Activated T-cell treated with anti-CD3 and anti-CD28 coated beads, Interleukin-2, amount 50 U/mL, for 1 hour (primary cell): ENCODE data around the gene C9orf43.

ENCODE experiments used
- DNase-seq: peaks from one replicate; pipeline ENCODE4 v3.0.0-alpha.2; 2020

C9orf43 gene

DNA sequence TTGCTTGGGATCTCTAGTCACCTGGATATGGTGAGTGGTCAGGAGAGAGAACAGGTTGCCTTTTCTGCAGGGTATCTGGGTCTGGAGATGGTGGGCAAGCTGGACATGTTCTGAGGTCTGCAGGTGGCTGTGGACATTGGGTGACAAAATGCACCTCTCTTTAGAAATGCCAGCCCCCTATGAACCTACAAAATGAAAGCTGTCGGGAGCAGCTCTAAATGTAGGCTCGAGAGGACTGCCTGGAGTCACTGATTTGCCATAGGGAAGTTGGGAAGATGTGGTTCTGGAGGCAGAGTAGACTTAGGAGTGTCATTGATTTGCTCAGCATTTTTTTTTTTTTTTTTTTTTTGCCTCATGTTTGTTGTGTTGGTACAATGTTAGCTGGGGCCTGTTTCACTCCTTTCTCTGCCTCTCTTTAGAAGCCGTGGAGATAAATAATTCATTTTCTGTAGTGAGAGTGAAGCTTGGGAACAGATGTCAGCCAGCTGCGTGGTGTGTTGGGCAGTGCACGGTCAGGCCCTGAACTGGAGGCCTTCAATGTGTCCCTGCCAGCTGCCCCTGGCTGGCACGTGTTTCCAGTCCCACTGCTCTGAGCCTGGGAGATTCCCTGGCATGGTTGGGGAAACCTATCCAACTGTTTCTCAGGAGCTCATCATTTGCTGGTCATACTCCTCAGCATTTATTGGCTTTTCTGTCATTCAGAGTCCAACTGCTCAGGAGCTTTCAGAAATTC is 58.3 kb downstream of the C9orf43 start:
- DNase-seq = no peak

- no peak for DNase-seq
These were observed 60.6 kb downstream of the C9orf43 start for GRCh38 chr9:113471143-113471542.

- no peak for DNase-seq
These were observed 61.0 kb downstream of the C9orf43 start for GRCh38 chr9:113471566-113471965.

DNA sequence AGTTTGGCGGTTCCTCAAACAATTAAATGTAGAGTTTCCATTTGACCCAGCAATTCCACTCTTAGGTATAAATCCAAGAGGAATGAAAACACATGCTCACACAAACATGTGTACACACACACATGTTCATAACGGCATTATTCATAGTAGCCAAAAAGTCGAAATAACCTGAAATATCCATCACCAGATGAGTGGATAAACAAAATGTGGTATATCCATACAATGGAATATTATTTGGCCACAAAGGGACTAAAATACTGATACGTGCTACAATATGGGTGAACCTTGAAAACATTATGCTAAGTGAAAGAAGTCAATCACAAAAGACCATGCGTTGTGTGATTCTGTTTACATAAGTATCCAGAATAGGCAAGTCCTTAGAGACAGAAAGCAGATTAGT is 61.7 kb downstream of the C9orf43 start:
- DNase-seq = no peak

DNA sequence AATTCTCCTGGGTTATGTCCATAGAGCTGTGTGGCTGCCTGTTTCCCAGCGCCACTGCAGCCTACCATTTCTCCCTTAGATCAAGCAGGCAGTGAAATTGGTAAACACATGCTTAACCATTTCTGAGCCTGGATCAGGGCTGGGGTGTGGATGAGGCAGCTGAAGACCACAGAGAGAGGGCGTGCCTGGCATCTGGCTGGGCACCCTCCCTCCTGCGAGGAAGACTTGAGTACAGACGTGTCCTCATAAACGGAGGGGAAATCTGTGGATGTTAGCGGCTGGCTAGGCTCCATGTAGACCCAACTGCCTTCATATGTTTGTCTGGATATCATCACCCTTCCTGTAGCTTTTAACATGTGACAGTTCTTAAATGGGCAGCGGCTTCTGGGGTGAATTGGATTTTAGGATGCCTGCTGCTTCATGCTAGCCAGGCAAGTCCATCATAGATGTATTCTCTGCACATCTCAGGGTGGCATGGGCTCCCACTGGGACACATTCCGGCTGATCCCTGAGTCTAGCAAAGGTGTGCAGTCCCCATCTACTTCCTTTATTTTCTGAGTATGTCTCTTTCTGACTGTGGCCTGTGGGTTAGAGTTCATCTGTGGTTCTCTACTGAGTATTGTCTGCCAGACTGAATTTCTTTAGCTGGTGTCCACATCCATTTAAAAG is 63.9 kb downstream of the C9orf43 start:
- DNase-seq = no peak

DNA sequence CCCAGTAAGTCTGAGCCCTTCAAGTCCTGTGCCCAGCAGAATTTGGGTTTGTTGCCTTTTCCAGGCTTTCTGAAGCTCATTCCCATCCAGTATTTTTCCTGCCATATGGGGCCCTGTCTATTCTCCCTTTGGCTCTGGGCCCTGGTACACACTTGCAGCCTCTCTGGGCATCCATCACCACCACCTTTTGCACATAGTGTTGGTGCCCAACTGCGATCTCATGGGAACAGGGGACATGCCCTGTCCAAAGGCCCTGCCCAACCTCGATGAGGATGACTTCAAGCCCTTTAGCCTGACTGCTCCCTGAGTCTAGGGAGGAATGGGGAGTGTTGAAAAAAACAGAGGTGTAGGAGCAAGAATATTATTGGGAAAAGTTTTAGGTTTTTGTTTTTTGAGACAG is 64.5 kb downstream of the C9orf43 start:
- no peak for DNase-seq

GRCh38 chr9:113475992-113476391 is 65.4 kb downstream of the C9orf43 start:
- DNase-seq = no peak

GRCh38 chr9:113476511-113476916 is 66.0 kb downstream of the C9orf43 start:
- DNase-seq = no peak

GRCh38 chr9:113477058-113477457 is 66.5 kb downstream of the C9orf43 start:
- DNase-seq = no peak

DNA sequence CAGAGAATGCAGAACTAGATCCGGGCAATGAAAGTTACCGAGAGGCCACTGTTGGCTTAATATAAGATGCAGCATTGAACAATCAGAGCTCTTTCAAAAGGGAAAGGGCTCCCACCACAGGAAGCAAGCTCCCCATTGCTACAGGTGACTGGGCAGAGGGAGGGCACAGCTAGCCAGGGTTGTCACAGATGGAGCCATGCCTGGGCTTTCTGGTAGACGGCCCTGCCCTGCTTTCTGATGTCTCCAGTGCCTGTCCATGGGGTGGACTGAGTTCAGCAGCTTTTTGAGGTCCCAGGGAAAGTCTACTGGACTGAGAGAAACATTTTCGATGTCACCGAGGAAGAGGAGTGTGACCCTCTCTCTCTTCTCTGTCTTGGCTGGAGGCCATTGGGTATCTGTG is 67.1 kb downstream of the C9orf43 start:
- no peak for DNase-seq

- DNase-seq = no peak
These were observed 68.7 kb downstream of the C9orf43 start for GRCh38 chr9:113479174-113479621.
